ENCODE measurements around the gene CPED1.

The CPED1 gene

DNA sequence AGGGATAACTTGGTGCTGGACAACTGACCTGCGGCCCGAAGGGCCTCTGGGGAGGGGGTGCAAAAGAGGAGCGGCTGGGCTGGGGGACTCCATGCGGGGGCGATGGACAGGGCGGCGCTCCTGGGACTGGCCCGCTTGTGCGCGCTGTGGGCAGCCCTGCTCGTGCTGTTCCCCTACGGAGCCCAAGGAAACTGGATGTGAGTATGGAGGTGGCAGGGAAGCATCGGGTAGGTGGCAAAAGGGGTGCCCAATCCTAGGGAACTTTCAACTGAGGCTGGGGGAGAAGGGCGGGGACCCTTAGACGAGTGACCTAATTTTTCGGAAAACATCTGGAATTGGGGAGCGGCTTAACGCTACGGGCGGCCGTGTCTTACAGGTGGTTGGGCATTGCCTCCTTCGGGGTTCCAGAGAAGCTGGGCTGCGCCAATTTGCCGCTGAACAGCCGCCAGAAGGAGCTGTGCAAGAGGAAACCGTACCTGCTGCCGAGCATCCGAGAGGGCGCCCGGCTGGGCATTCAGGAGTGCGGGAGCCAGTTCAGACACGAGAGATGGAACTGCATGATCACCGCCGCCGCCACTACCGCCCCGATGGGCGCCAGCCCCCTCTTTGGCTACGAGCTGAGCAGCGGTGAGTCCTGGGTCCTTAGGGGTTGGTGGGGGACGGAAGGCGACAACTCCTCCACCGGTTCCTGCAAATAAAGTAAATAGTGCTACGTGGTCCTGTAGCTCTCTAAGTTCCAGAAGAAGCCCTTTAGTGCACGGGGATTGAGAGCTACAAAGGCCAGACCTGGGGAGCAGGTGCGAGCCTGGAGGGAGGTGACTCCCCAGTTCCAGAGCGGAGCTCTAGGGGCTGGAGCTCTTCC is 340.9 kb downstream of the CPED1 start:
- peak; percentile 11 for TF ChIP-seq CTCF (IDR thresholded peaks at IDR 0.05; ENCODE audit: insufficient read depth, low read depth, low read length, missing control alignments)
- peak overlapping the region; percentile 31 for H3K4me3 ChIP-seq (ENCODE audit: low read depth, low read length)
- DNase-seq (ENCODE audit: low read depth), result peak; percentile 54

- H3K4me3 ChIP-seq (ENCODE audit: low read depth, low read length), result peak overlapping the region; percentile 31
- DNase-seq (ENCODE audit: low read depth), result no peak
- TF ChIP-seq CTCF (IDR thresholded peaks at IDR 0.05; ENCODE audit: insufficient read depth, low read depth, low read length, missing control alignments), result no peak
Measured at GRCh38 chr7:121330053-121330833, 341.7 kb downstream of the CPED1 start.

DNA sequence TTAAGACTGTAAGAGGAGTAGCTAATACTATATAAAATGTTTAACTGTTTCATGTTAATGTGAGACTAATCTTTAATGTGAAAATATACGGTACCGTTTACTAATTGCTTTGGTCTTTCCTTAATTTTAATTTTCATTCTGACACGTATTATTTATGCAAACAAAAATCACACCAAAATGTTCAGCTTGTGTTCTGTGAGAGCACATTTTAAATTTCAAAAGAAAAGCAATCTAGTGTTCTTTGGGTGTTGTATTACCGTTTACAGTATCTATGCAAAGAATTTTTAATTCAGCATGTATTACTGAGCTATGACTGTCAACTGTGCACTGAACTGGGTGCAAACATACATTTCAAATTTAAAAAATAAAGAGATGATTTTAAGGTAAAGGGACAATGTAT is 342.5 kb downstream of the CPED1 start:
- TF ChIP-seq CTCF (IDR thresholded peaks at IDR 0.05; ENCODE audit: insufficient read depth, low read depth, low read length, missing control alignments), result no peak
- H3K4me3 ChIP-seq (ENCODE audit: low read depth, low read length), result no peak overlapping the region
- DNase-seq (ENCODE audit: low read depth), result no peak

GRCh38 chr7:121331574-121331973 is 343.1 kb downstream of the CPED1 start:
- no peak for TF ChIP-seq CTCF (IDR thresholded peaks at IDR 0.05; ENCODE audit: insufficient read depth, low read depth, low read length, missing control alignments)

GRCh38 chr7:121334376-121334775 is 345.9 kb downstream of the CPED1 start:
- H3K4me3 ChIP-seq (ENCODE audit: low read depth, low read length), result no peak overlapping the region

More at GRCh38 chr7:121331574-121331973, 343.1 kb downstream of the CPED1 start:
- no peak for DNase-seq (ENCODE audit: low read depth)
- no peak overlapping the region for H3K4me3 ChIP-seq (ENCODE audit: low read depth, low read length)

More at GRCh38 chr7:121334376-121334775, 345.9 kb downstream of the CPED1 start:
- no peak for TF ChIP-seq CTCF (IDR thresholded peaks at IDR 0.05; ENCODE audit: insufficient read depth, low read depth, low read length, missing control alignments)
- DNase-seq (ENCODE audit: low read depth), result no peak
